K562 (cell line): ENCODE measurements around the gene FAM53A. TPM values are rescaled to one million over a fixed set of nuclear protein-coding genes. Genes with fewer than 3 reads are reported as not detected.

Experiments used
- ATAC-seq: fragments of 200-7000 bp; cut with Tn5 transposase; 3 replicates; pipeline ENCODE4 v1.9.1; 2020; ENCODE audit warnings: moderate library complexity
- BruUV-seq: library from RNA; stranded (reverse); fragments of 400-500 nt; replicated peaks from 2 replicates; lab custom pipeline; 2021; lab: Mats Ljungman, UMichigan
- CTCF ChIA-PET: fragments of 300-600 bp; formaldehyde crosslinking; extraction: SDS; loops from one replicate; lab custom pipeline; 2021; ENCODE audit warnings: low intra/inter-chr PET ratio; lab: Yijun Ruan, JAX
- POLR2A ChIA-PET: fragments of 300-600, 350-650 bp; sonication (Branson Sonifier 250); formaldehyde crosslinking; extraction: SDS; loops from one replicate; lab custom pipeline; 2021; ENCODE audit warnings: antibody characterized with exemption, inconsistent platforms; lab: Yijun Ruan, JAX
- DNase-seq, 4 experiments: peaks; one replicate each; pipeline versions ENCODE4 v3.0.0 to v3.0.0-alpha.2; 2011 to 2018; ENCODE audit warnings: low spot score in 3 of 4, mixed read lengths in 3 of 4; ENCODE audit errors: extremely low read depth in 1 of 4
- FAIRE-seq: peaks from 2 replicates; lab custom pipeline; 2011; peaks lifted over from hg19 to GRCh38; lab: Jason Lieb, UNC
- H2AFZ ChIP-seq: 2 replicates; pipeline ENCODE4 v1.6.0; 2011; ENCODE audit warnings: low read depth, low read length, control low read depth, inconsistent platforms
- H3K27ac ChIP-seq: fragments of 200-600 bp; 3 replicates; pipeline ENCODE4 v1.8.0; 2011; ENCODE audit warnings: low read depth, mild to moderate bottlenecking, control low read depth, inconsistent platforms, low read length, moderate library complexity, mixed read lengths; ENCODE audit errors: extremely low read depth
- H3K27me3 ChIP-seq, 2 experiments: fragments of 300-600 bp in 1 of 2; 2 replicates in 1 of 2; 3 replicates in 1 of 2; pipeline versions ENCODE4 v1.6.0 to v1.8.0; 2011; ENCODE audit warnings: inconsistent platforms in 2 of 2, low read length in 2 of 2, mild to moderate bottlenecking in 1 of 2, mixed read lengths in 1 of 2, moderate library complexity in 1 of 2; ENCODE audit not compliant: control insufficient read depth in 2 of 2, insufficient read depth in 2 of 2
- H3K36me3 ChIP-seq: fragments of 300-600 bp; 3 replicates; pipeline ENCODE4 v1.8.0; 2011; ENCODE audit warnings: mild to moderate bottlenecking, low read length, inconsistent platforms; ENCODE audit not compliant: control insufficient read depth, insufficient read depth
- H3K4me1 ChIP-seq, 2 experiments: fragments of 200-600 bp in 1 of 2; replicated peaks in 1 of 2; 2 replicates in 1 of 2; 3 replicates in 1 of 2; pipeline versions ENCODE4 v1.5.1 to v1.8.0; 2011; ENCODE audit warnings: inconsistent platforms in 2 of 2, low read length in 2 of 2, mild to moderate bottlenecking in 1 of 2, mixed read lengths in 1 of 2, moderate library complexity in 1 of 2; ENCODE audit not compliant: control insufficient read depth in 2 of 2, insufficient read depth in 2 of 2
- H3K4me2 ChIP-seq: 2 replicates; pipeline ENCODE4 v1.6.1; 2011; ENCODE audit warnings: low read length, control low read depth, inconsistent platforms, mixed read lengths; ENCODE audit not compliant: insufficient read depth
- H3K4me3 ChIP-seq: fragments of 200-600 bp; sonication (generic), shearing (Covaris generic); 2 replicates; pipeline ENCODE4 v1.5.1; 2016; ENCODE audit warnings: control low read depth, inconsistent platforms
- H3K79me2 ChIP-seq: fragments of 200-600 bp; 3 replicates; pipeline ENCODE4 v1.8.0; 2011; ENCODE audit warnings: low read length, inconsistent platforms; ENCODE audit not compliant: control insufficient read depth, insufficient read depth
- H3K9ac ChIP-seq, 2 experiments: 2 replicates each; pipeline versions ENCODE4 v1.6.0 to v1.6.1; 2011; ENCODE audit warnings: low read depth in 2 of 2, low read length in 2 of 2, control low read depth in 1 of 2, inconsistent platforms in 1 of 2, mild to moderate bottlenecking in 1 of 2, mixed read lengths in 1 of 2; ENCODE audit not compliant: insufficient read depth in 1 of 2
- H3K9me1 ChIP-seq: one replicate; pipeline ENCODE4 v1.6.0; 2011; ENCODE audit warnings: inconsistent platforms, mild to moderate bottlenecking, low read length, moderate library complexity; ENCODE audit not compliant: control insufficient read depth, insufficient read depth
- H3K9me3 ChIP-seq: replicated peaks from 2 replicates; pipeline ENCODE4 v1.5.1; 2011; ENCODE audit warnings: low read depth, low read length, inconsistent platforms; ENCODE audit not compliant: control insufficient read depth, insufficient read depth
- H4K20me1 ChIP-seq: replicated peaks from 2 replicates; pipeline ENCODE4 v1.6.1; 2011; ENCODE audit warnings: low read length, inconsistent platforms, mixed read lengths; ENCODE audit not compliant: control insufficient read depth, insufficient read depth
- DEAF1 ChIP-seq: fragments of 450-650 bp; formaldehyde crosslinking; IDR thresholded peaks from 2 replicates; pipeline ENCODE4 v1.4.0; 2020; ENCODE audit warnings: mild to moderate bottlenecking, moderate library complexity
- HNRNPUL1 ChIP-seq: fragments of 200-400 bp; formaldehyde crosslinking; IDR thresholded peaks from 2 replicates; pipeline ENCODE4 v1.6.1; 2017; ENCODE audit warnings: low read length
- MCM7 ChIP-seq, 2 experiments: fragments of 450-650 bp; IDR thresholded peaks; 2 replicates each; pipeline ENCODE4 v1.6.1; 2016 to 2018
- NRF1 ChIP-seq, 2 experiments: fragments of 450-650 bp; IDR thresholded peaks in 1 of 2; conservative IDR thresholded peaks in 1 of 2; 2 replicates each; pipeline ENCODE4 v1.6.1; 2014; ENCODE audit warnings: mild to moderate bottlenecking in 2 of 2
- POLR2G ChIP-seq: fragments of 200-400 bp; formaldehyde crosslinking; IDR thresholded peaks from 2 replicates; pipeline ENCODE4 v1.6.1; 2017; ENCODE audit warnings: low read depth, mild to moderate bottlenecking, antibody characterized with exemption, low read length, moderate library complexity
- ZNF584 ChIP-seq: fragments of 200-800 bp; sonication (Bioruptor generic); IDR thresholded peaks from 2 replicates; pipeline ENCODE4 v1.6.1; 2016; ENCODE audit warnings: low read depth, mild to moderate bottlenecking, missing genetic modification characterization, missing compliant biosample characterization
- WGBS: fragments of 100-300 bp; shearing (Covaris generic); methylation state at CpG from one replicate; pipeline ENCODE4 v1.1.6; 2016; ENCODE audit warnings: low coverage, mixed read lengths; ENCODE audit not compliant: insufficient coverage; ENCODE audit errors: missing lambda C conversion rate; 5-methylcytosine and 5-hydroxymethylcytosine counted together
- in situ Hi-C: fragments of 300-500 bp; cut with MboI; formaldehyde crosslinking; loops from 4 replicates; pipeline ENCODE4 v1.15.0; 2018; ENCODE audit warnings: inconsistent platforms, mixed read lengths
- intact Hi-C: fragments of 100-400 bp; cut with micrococcal nuclease; formaldehyde crosslinking; loops from 2 replicates; pipeline ENCODE4 v1.14.2; 2022
- polyA plus RNA-seq, 8 experiments: library from polyadenylated mRNA; depleted of rRNA in 4 of 8; stranded (reverse) in 5 of 8; unstranded in 3 of 8; fragments of >200 nt; fragmentation: Nextera tagmentation in 2 of 8; fragmentation: Illumina TruSeq in 1 of 8; extraction: Ambion mirVana in 2 of 8; extraction: Trizol in 1 of 8; gene quantifications; 2 replicates each; pipeline versions ENCODE4 v1.2.1 to v1.2.3, GENCODE V29; 2011 to 2014; ENCODE audit warnings: inconsistent platforms in 1 of 8, missing spikeins in 1 of 8
- total RNA-seq, 7 experiments: library from RNA; depleted of rRNA in 6 of 7; stranded (reverse); fragments of >200 nt in 6 of 7; fragmentation: Illumina TruSeq in 2 of 7; extraction: Trizol in 2 of 7; gene quantifications; 2 replicates each; pipeline versions ENCODE4 v1.2.1 to v1.2.3, GENCODE V29; 2011 to 2021; ENCODE audit warnings: low replicate concordance in 1 of 7
- TF ChIP-seq, protein P1 (sequence below): fragments of 250-450 bp; sonication (Bioruptor Pico); IDR thresholded peaks from 2 replicates; pipeline ENCODE4 v1.4.0; 2020

Gene FAM53A
- total and polyA plus RNA-seq, 9 of the 15 experiments (the other 6 are each of a cell fraction or from before 2014, with no cell fraction given): 0.53 to 2.7 (median 1.4) TPM; not detected in 2

- Histone ChIP-seq H3K4me1 (peaks cover 0 to 35% of the 10 kb centered on the region in 2 experiments; a peak in 3 of 5 replicates), H3K4me2 (no peak overlapping the region), H3K9me3 (peaks cover 2% of the 10 kb centered on the region; the same call in 1 of the 2 replicates)
- FAIRE-seq: no peak
- no TSS peak for BruUV-seq
- intact Hi-C loops: no loop called here
- no peak for TF ChIP-seq HNRNPUL1
- peak; percentile 48 for TF ChIP-seq POLR2G
- TF ChIP-seq MCM7 (IDR thresholded peaks at IDR 0.05): no peak
- TF ChIP-seq NRF1 (conservative IDR thresholded peaks at IDR 0.05 in 1 of 2, IDR thresholded peaks at IDR 0.05 in 1 of 2): no peak
- no peak for TF ChIP-seq DEAF1 (CRISPR knock-in tag)
- no peak for TF ChIP-seq ZNF584
- TF ChIP-seq, protein P1, sequence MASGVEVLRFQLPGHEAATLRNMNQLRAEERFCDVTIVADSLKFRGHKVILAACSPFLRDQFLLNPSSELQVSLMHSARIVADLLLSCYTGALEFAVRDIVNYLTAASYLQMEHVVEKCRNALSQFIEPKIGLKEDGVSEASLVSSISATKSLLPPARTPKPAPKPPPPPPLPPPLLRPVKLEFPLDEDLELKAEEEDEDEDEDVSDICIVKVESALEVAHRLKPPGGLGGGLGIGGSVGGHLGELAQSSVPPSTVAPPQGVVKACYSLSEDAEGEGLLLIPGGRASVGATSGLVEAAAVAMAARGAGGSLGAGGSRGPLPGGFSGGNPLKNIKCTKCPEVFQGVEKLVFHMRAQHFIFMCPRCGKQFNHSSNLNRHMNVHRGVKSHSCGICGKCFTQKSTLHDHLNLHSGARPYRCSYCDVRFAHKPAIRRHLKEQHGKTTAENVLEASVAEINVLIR (CRISPR knock-in tag): no peak
- TF ChIP-seq, all 486 proteins: peak for 1
- no peaks in the 10 kb centered on the region for H3K9me1 ChIP-seq
- ChIA-PET POLR2A (interaction anchor here (0.9 to 2.8 kb wide), 6 partner anchors 10 to 219 kb away, joined by 3 to 20 read pairs (median 6); partner anchors contain the start of genes SLBP, TACC3 and TMEM129), CTCF (no interaction called here)
- ATAC-seq: no peak
- no peaks in the 10 kb centered on the region for H3K27me3 ChIP-seq
- H3K9ac ChIP-seq: no peak overlapping the region; a peak in 1 of 4 replicates
- H3K36me3 ChIP-seq: peaks cover 95% of the 10 kb centered on the region
- DNase-seq: no peak
- H2AFZ ChIP-seq: no peak overlapping the region
- H4K20me1 ChIP-seq: peaks cover 22% of the 10 kb centered on the region
- no peak overlapping the region for H3K4me3 ChIP-seq
- peaks cover 60% of the 10 kb centered on the region for H3K79me2 ChIP-seq
- no peak overlapping the region for H3K27ac ChIP-seq
- in situ Hi-C loops: no loop called here
- 97% methylated on average over 12 of the region's 16 CpGs for WGBS
Measured at GRCh38 chr4:1730532-1731135, 46.5 kb upstream of the FAM53A start.
